Cardiac fibroblast (primary cell): ENCODE results near the gene KCP.

Source experiments
- DNase-seq, 2 donors: peaks; one replicate each; pipeline versions ENCODE4 v3.0.0 to v3.0.0-alpha.2; 2010; ENCODE audit warnings: low read depth in 2 of 2
- H3K4me3 ChIP-seq, 2 donors: replicated peaks in 1 of 2; 1 replicate in 1 of 2; 2 replicates in 1 of 2; pipeline ENCODE4 v1.5.1; 2011; ENCODE audit warnings: low read depth in 2 of 2, low read length in 2 of 2, mild to moderate bottlenecking in 2 of 2, moderate library complexity in 1 of 2
- CTCF ChIP-seq: IDR thresholded peaks from one replicate; pipeline ENCODE4 v1.5.1; 2011; ENCODE audit warnings: low read depth, mild to moderate bottlenecking, low read length, inconsistent platforms

KCP gene

GRCh38 chr7:128842674-128843641 lies 67.6 kb downstream of the KCP start:
- no peak overlapping the region for H3K4me3 ChIP-seq
- DNase-seq = no peak
- no peak for TF ChIP-seq CTCF

- peak; percentile 35 to 42 for DNase-seq
- peak; percentile 65 for TF ChIP-seq CTCF
- no peak overlapping the region for H3K4me3 ChIP-seq
These were observed 68.4 kb downstream of the KCP start for GRCh38 chr7:128841921-128842673.

- no peak overlapping the region for H3K4me3 ChIP-seq
- no peak for TF ChIP-seq CTCF
- DNase-seq = no peak
These were observed 69.3 kb downstream of the KCP start for GRCh38 chr7:128841171-128841690.

- DNase-seq = no peak
- TF ChIP-seq CTCF = no peak
- H3K4me3 ChIP-seq = no peak overlapping the region
These were observed 70.0 kb downstream of the KCP start for GRCh38 chr7:128840326-128841170.

- H3K4me3 ChIP-seq = no peak overlapping the region
- no peak for TF ChIP-seq CTCF
- DNase-seq = no peak
These were observed 70.7 kb downstream of the KCP start for GRCh38 chr7:128839751-128840177.
